Fibroblast of peridontal ligament (primary cell): Measurements from ENCODE around the gene NT5C2.
"Not testable (repeated sequence)": the region's sequence is repeated elsewhere in the genome, so short reads cannot be mapped to it uniquely, and the experiment has no call there.

Source experiments
- DNase-seq: peaks from one replicate; pipeline ENCODE4 v3.0.0-alpha.2; 2010; ENCODE audit errors: extremely low read depth

The NT5C2 gene

GRCh38 chr10:103163766-103164403 lies 29.2 kb downstream of the NT5C2 start:
- not testable (repeated sequence) for DNase-seq

- peak; percentile 36 for DNase-seq
Observed at GRCh38 chr10:103157246-103157645, 35.8 kb downstream of the NT5C2 start.

- no peak for DNase-seq
Observed at GRCh38 chr10:103155471-103156085, 37.5 kb downstream of the NT5C2 start.

DNA sequence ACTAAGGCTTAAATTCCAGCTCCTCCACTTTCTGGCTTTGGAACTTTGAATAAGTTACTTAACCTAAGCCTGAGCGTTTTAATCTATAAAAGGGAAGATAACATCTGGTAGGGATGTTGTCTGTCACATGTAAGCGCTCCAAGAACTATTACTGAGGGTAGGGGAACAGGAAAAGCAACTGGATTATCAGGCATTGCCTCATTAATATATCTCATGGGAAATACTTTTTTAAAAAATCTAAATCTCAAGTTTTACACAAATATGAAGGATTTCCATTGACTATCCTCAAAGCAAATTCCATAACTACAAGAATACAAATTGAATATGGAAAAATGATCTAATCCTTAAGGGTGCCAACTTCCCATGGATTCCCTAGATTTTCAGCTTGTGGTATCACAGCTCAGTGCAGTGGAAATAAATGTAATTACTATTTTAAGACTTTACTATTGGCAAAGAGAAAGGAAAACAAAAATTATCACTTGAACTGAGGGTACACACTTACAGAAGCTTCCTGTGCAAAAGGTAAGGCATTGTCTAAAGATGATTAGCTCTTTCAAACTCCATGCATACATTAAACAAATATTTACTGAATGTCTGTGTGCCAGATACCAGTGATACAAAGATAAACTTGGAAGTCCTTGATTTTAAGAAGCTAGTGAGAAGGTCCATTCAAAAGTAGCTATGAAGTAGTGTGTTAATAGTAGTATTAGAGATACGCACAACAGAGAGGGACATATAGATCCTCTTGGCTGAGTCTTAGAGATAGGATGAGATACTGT lies 38.4 kb downstream of the NT5C2 start:
- DNase-seq: peak; percentile 62

DNA sequence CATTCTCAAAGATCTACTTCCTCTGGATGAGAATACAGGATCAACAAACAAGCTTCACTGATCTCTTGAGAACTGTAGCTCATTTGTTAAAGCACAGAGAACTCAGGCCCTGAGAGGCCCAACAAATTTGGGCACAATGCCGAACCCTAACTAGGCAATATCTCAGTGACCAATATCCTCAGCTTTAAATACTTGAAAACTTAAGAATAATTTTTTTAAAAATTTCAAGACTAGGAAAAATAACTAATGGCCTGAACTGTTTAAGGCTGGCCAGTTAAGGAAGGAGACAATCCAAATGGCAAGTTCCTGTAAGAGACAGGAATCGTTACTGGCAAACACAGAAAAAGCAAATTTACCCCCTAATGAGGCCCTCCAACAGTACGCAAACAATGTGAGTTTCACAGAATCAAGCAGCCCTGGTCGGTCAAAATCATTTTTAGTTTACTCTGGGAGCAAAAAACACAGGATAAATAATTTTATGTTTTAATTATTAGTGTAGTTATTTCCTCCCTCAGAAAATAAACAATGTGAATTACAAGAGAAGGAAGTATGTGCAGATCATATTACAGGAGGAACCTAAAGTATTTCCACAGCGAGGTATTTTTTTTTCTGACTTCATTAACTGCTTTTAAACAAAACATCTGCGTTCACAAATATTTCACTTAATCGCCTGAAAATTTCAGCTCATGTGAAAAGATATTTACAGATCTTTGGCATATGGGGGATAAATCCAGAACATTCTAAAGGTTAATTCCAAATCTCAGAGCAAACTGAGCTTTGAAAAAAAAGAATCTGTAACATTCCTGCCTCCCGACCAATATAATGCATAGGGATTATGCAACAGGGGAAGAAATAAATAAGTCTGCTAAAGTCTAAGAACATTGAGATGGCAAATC lies 39.5 kb downstream of the NT5C2 start:
- peak; percentile 53 for DNase-seq

- DNase-seq: no peak
Observed at GRCh38 chr10:103149991-103150622, 43.0 kb downstream of the NT5C2 start.

DNA sequence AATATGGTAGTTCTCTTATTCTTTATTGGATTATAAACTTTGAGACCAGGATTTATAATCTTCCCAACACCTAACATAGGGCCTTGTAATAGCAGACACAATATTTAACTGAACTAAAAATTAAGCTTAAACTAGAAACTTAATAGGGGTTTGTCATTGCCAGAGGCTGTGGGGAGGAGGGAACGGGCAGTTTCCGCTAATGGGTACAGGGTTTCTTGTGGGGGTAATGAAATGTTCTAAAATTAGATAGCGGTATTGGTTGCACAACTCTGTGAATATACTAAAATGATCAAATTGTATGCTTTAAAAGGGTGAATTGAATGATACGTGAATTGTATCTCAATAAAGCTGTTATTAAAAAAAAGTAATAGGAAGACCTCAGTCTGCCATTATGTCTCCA lies 45.4 kb downstream of the NT5C2 start:
- DNase-seq: no peak

DNA sequence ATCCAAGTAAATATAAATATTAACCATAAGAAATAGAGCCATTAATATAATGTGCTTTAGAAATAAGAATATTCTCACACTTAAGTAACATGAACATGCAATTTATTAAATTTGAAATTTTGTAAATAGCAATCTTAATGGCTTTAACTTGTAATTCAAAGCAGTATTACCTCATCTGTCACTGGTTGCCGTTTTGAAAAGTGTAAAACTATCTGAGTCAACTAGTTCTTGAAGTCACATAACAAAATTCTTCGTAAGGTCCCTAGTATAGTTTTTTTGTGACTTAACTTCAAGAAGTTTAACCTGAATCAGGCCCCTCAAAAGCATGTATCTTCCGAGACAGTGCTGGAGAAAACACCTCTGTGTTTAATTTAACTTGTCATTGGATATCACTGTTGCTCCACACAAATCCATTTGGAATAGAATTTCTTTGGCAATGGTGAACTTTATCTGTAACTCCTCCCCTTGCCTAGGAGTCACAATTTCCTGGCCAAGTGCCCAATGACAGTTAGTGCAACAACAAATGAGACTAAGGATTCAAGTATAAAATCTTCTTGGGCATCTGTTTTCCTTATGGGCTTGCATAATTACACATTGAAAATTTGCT lies 47.1 kb downstream of the NT5C2 start:
- peak; percentile 94 for DNase-seq

GRCh38 chr10:103145046-103145445 lies 48.0 kb downstream of the NT5C2 start:
- peak; percentile 78 for DNase-seq

GRCh38 chr10:103144041-103144440 lies 49.0 kb downstream of the NT5C2 start:
- DNase-seq: peak; percentile 38

DNA sequence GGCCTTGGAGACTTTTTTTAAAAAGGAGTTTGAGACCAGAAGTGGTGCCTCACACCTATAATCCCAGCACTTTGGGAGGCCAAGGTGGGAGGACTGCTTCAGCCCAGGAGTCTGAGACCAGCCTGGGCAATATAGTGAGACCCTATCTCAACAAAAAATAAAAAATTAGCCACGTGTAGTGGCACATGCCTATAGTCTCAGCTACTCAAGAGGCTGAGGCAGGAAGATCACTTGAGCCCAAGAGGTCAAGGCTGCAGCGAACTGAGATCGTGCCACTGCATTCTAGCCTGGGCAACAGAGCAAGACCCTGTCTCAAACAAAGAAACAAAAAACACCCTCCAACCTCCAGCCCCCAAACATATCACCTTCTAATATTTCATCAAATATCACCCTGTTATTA lies 49.4 kb downstream of the NT5C2 start:
- not testable (repeated sequence) for DNase-seq

GRCh38 chr10:103141950-103142349 lies 51.1 kb downstream of the NT5C2 start:
- peak; percentile 46 for DNase-seq

- DNase-seq: no peak
Observed at GRCh38 chr10:103140469-103140868, 52.6 kb downstream of the NT5C2 start.

DNA sequence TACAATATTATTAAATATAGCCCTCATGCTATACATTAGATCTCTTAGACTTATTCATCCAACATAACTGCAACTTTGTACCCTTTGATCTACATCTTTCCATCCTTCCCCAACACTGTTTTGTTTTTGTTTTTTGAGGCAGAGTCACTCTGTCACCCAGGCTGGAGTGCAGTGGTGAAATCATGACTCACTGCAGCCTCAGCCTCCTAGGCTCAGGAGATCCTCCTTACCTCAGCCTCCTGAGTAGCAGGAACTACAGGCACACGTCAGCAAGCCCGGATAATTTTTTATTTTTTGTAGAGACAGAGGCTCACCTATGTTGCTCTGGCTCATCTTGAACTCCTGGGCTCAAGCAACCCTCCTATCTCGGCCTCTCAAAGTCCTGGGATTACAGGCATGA lies 53.3 kb downstream of the NT5C2 start:
- DNase-seq: no peak

GRCh38 chr10:103135168-103135567 lies 57.9 kb downstream of the NT5C2 start:
- DNase-seq: not testable (repeated sequence)

DNA sequence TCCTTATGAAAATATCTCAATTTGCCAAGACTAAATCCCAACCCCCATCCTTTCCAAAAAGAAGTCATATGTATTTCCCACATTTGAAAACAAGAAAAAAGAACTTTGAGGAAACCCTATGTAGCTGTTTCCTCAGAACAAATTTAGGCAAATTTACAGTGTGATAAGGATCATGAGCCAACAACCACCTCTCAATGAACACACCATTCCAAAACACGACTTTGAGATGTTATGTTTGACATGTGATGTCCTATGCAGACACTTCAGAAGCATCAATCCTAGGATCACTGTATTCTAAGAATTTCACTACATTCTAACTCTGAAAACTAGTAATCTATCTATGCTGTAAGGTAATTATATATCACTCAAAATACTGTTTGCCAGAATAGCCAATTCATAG lies 62.2 kb downstream of the NT5C2 start:
- DNase-seq: no peak

- DNase-seq: not testable (repeated sequence)
Observed at GRCh38 chr10:103130180-103130579, 62.9 kb downstream of the NT5C2 start.

DNA sequence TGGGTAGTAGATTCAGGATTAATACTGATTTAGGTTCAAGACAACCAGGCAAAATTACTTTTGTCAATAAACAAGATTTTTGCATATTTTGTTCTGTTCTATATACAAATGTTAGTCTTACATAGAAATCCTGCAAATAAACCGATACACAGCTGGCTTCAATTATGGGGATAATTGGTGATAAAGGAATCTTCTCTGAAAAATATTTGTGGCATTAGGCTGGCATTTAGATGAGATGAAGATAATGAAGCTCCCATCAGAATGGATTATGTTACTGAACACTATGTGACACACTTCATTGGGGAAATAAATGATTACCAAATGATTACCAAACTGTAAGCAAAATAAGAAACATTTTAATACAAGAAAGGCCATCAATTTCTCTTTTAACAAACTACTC lies 65.8 kb downstream of the NT5C2 start:
- DNase-seq: peak; percentile 71

GRCh38 chr10:103125323-103126267 lies 67.5 kb downstream of the NT5C2 start:
- peak; percentile 29 for DNase-seq
